Ishikawa (cell line): ENCODE measurements around the gene CSTPP1.
A peak's percentile ranks its signal among the peaks of the same experiment; 100 is the strongest.

ENCODE experiments used
- CEBPB ChIP-seq: IDR thresholded peaks from 2 replicates; pipeline ENCODE4 v1.6.1; 2012
- CREB1 ChIP-seq: IDR thresholded peaks from 2 replicates; pipeline ENCODE4 v1.6.1; 2012; ENCODE audit warnings: low read depth
- EGR1 ChIP-seq: IDR thresholded peaks from 2 replicates; pipeline ENCODE4 v1.6.1; 2012
- EP300 ChIP-seq: IDR thresholded peaks from 2 replicates; pipeline ENCODE4 v1.6.1; 2012; ENCODE audit warnings: borderline replicate concordance
- FOXM1 ChIP-seq: IDR thresholded peaks from 2 replicates; pipeline ENCODE4 v1.6.1; 2012; ENCODE audit warnings: low read depth, borderline replicate concordance
- MAX ChIP-seq: IDR thresholded peaks from 2 replicates; pipeline ENCODE4 v1.6.1; 2012
- NFIC ChIP-seq: IDR thresholded peaks from 2 replicates; pipeline ENCODE4 v1.6.1; 2012
- RAD21 ChIP-seq: IDR thresholded peaks from 2 replicates; pipeline ENCODE4 v1.6.1; 2012; ENCODE audit warnings: low read depth
- REST ChIP-seq: IDR thresholded peaks from 2 replicates; pipeline ENCODE4 v1.6.1; 2012; ENCODE audit warnings: low read depth, mild to moderate bottlenecking
- TAF1 ChIP-seq: IDR thresholded peaks from 2 replicates; pipeline ENCODE4 v1.6.1; 2012; ENCODE audit warnings: low read depth, mild to moderate bottlenecking
- TCF12 ChIP-seq: IDR thresholded peaks from 2 replicates; pipeline ENCODE4 v1.6.1; 2012; ENCODE audit warnings: low read depth
- TEAD4 ChIP-seq: IDR thresholded peaks from 2 replicates; pipeline ENCODE4 v1.6.1; 2012
- USF1 ChIP-seq: IDR thresholded peaks from 2 replicates; pipeline ENCODE4 v1.6.1; 2012
- YY1 ChIP-seq: IDR thresholded peaks from 2 replicates; pipeline ENCODE4 v1.6.1; 2012; ENCODE audit warnings: low read depth
- ZBTB7A ChIP-seq: IDR thresholded peaks from 2 replicates; pipeline ENCODE4 v1.6.1; 2012; ENCODE audit warnings: low read depth

CSTPP1 gene

GRCh38 chr11:47177229-47177845, 240.8 kb downstream of the CSTPP1 start:
- TF ChIP-seq REST: no peak
- TF ChIP-seq EGR1: peak; percentile 39; the same call in 1 of the 2 replicates
- peak; percentile 65 for TF ChIP-seq RAD21
- peak; percentile 12; the same call in 1 of the 2 replicates for TF ChIP-seq MAX
- no peak for TF ChIP-seq EP300
- TF ChIP-seq ZBTB7A: 0 out of 2 replicates have a peak, but pooled peaks have one; percentile 25

GRCh38 chr11:47177846-47178245, 241.3 kb downstream of the CSTPP1 start:
- TF ChIP-seq TEAD4 (no peak), ZBTB7A (no peak), TAF1 (no peak), CREB1 (no peak), EGR1 (no peak), RAD21 (no peak), MAX (no peak), REST (no peak), YY1 (no peak), NFIC (no peak), EP300 (no peak), FOXM1 (no peak), USF1 (no peak), TCF12 (no peak), CEBPB (no peak)

GRCh38 chr11:47178316-47178715, 241.8 kb downstream of the CSTPP1 start:
- TF ChIP-seq CEBPB (no peak), EGR1 (no peak), FOXM1 (no peak), TAF1 (no peak), NFIC (no peak), TCF12 (no peak), USF1 (no peak), RAD21 (no peak), YY1 (no peak), REST (no peak), EP300 (no peak)

GRCh38 chr11:47178737-47179654, 242.4 kb downstream of the CSTPP1 start:
- no peak for TF ChIP-seq CREB1
- TF ChIP-seq REST: no peak
- no peak for TF ChIP-seq TEAD4
- TF ChIP-seq EGR1: no peak
- TF ChIP-seq TCF12: no peak
- TF ChIP-seq USF1: no peak
- no peak for TF ChIP-seq MAX
- TF ChIP-seq CEBPB: no peak
- no peak for TF ChIP-seq RAD21
- TF ChIP-seq FOXM1: no peak
- no peak for TF ChIP-seq TAF1
- no peak for TF ChIP-seq EP300
- TF ChIP-seq ZBTB7A: no peak
